Caco-2 (cell line): ENCODE results near the gene CDK15. TPM values are rescaled to one million over a fixed set of nuclear protein-coding genes. Genes with fewer than 3 reads are reported as not detected.

Source experiments
- BruUV-seq: library from RNA; stranded (reverse); fragments of 400-500 nt; replicated peaks from 2 replicates; lab custom pipeline; 2021; lab: Mats Ljungman, UMichigan
- CTCF ChIA-PET: fragments of 300-600 bp; sonication (Branson Sonifier 250); formaldehyde crosslinking; loops from one replicate; lab custom pipeline; 2022; ENCODE audit warnings: antibody characterized with exemption; lab: Charles Lee
- POLR2A ChIA-PET: fragments of 300-600 bp; sonication (Branson Sonifier 250); formaldehyde crosslinking; loops from one replicate; lab custom pipeline; 2022; ENCODE audit warnings: antibody characterized with exemption; lab: Charles Lee
- DNase-seq, 2 experiments: peaks; one replicate each; pipeline versions ENCODE4 v3.0.0 to v3.0.0-alpha.2; 2020 to 2022
- H3K27me3 ChIP-seq: replicated peaks from 2 replicates; pipeline ENCODE4 v1.6.0; 2011; ENCODE audit warnings: low read length; ENCODE audit not compliant: control insufficient read depth, insufficient read depth
- H3K36me3 ChIP-seq: 2 replicates; pipeline ENCODE4 v1.5.1; 2011; ENCODE audit warnings: low read length; ENCODE audit not compliant: control insufficient read depth, insufficient read depth
- H3K4me1 ChIP-seq: fragments of 250-450 bp; sonication (Bioruptor Pico); 2 replicates; pipeline ENCODE4 v1.5.1; 2020; ENCODE audit warnings: mild to moderate bottlenecking
- H3K4me3 ChIP-seq: 2 replicates; pipeline ENCODE4 v1.5.1; 2011; ENCODE audit warnings: low read depth, mild to moderate bottlenecking, control low read depth, low read length
- H3K9me3 ChIP-seq: fragments of 250-450 bp; sonication (Bioruptor Pico); 2 replicates; pipeline ENCODE4 v1.5.1; 2020; ENCODE audit warnings: mild to moderate bottlenecking, moderate library complexity
- H3K27ac Mint-ChIP-seq: one replicate; pipeline ENCODE4 v1.8.0; 2022; ENCODE audit warnings: mixed read lengths; ENCODE audit not compliant: unreplicated experiment
- H3K27me3 Mint-ChIP-seq: one replicate; pipeline ENCODE4 v1.8.0; 2022; ENCODE audit warnings: mixed read lengths; ENCODE audit not compliant: insufficient read depth, unreplicated experiment
- H3K36me3 Mint-ChIP-seq: one replicate; pipeline ENCODE4 v1.8.0; 2022; ENCODE audit warnings: mild to moderate bottlenecking, mixed read lengths; ENCODE audit not compliant: insufficient read depth, unreplicated experiment
- H3K4me1 Mint-ChIP-seq: one replicate; pipeline ENCODE4 v1.8.0; 2022; ENCODE audit warnings: low read depth, mixed read lengths; ENCODE audit not compliant: unreplicated experiment
- H3K4me3 Mint-ChIP-seq: one replicate; pipeline ENCODE4 v1.8.0; 2022; ENCODE audit warnings: mild to moderate bottlenecking, moderate library complexity, mixed read lengths; ENCODE audit not compliant: unreplicated experiment
- H3K9me3 Mint-ChIP-seq: one replicate; pipeline ENCODE4 v1.8.0; 2022; ENCODE audit warnings: mixed read lengths; ENCODE audit not compliant: unreplicated experiment
- CTCF ChIP-seq, 2 experiments: fragments of 200-600 bp in 1 of 2; IDR thresholded peaks; 1 replicate in 1 of 2; 2 replicates in 1 of 2; pipeline versions ENCODE4 v1.5.1 to v1.8.0; 2011 to 2022; ENCODE audit warnings: antibody characterized with exemption in 1 of 2, control low read depth in 1 of 2, inconsistent platforms in 1 of 2, low read depth in 1 of 2, low read length in 1 of 2, mild to moderate bottlenecking in 1 of 2, moderate library complexity in 1 of 2; ENCODE audit not compliant: insufficient read depth in 1 of 2, severe bottlenecking in 1 of 2, unreplicated experiment in 1 of 2
- intact Hi-C: fragments of 100-400 bp; cut with micrococcal nuclease; formaldehyde crosslinking; loops from one replicate; pipeline ENCODE4 v1.10.0; 2022; ENCODE audit not compliant: unreplicated experiment
- total RNA-seq: library from RNA; stranded (reverse); gene quantifications from 2 replicates; pipeline ENCODE4 v1.2.3, GENCODE V29; 2022

The CDK15 gene
- total RNA-seq, 1 experiment from 2014 or later = not detected

- no TSS peak for BruUV-seq
- Mint-ChIP-seq H3K4me3 (no peak overlapping the region), H3K27ac (no peak overlapping the region), H3K9me3 (no peaks in the 10 kb centered on the region), H3K4me1 (peaks cover 5% of the 10 kb centered on the region), H3K36me3 (no peaks in the 10 kb centered on the region), H3K27me3 (no peaks in the 10 kb centered on the region)
- no peak for TF ChIP-seq CTCF (IDR thresholded peaks at IDR 0.05; ENCODE audit: insufficient read depth in 1 of 2, low read depth in 1 of 2, low read length in 1 of 2, severe bottlenecking in 1 of 2, unreplicated experiment in 1 of 2)
- no peaks in the 10 kb centered on the region for H3K9me3 ChIP-seq
- no peaks in the 10 kb centered on the region for H3K36me3 ChIP-seq
- H3K4me3 ChIP-seq = no peak overlapping the region
- DNase-seq = no peak
- ChIA-PET POLR2A (no interaction called here), CTCF (no interaction called here)
- no peaks in the 10 kb centered on the region for H3K27me3 ChIP-seq
- H3K4me1 ChIP-seq = 0 out of 2 replicates have a peak, but pooled peaks cover 3% of the 10 kb centered on the region
- intact Hi-C loops = no loop called here
Observed at GRCh38 chr2:201901786-201902185, 95.4 kb downstream of the CDK15 start.

- CTCF ChIA-PET = no interaction called here
- DNase-seq = no peak
- H3K27ac Mint-ChIP-seq = no peak overlapping the region
- intact Hi-C loops = loop anchor here (5.0 kb wide), 1 partner anchor 128 kb away; the partner anchor contains the start of gene FZD7
- H3K36me3 Mint-ChIP-seq = no peaks in the 10 kb centered on the region
- TF ChIP-seq CTCF (IDR thresholded peaks at IDR 0.05; ENCODE audit: insufficient read depth in 1 of 2, low read depth in 1 of 2, low read length in 1 of 2, severe bottlenecking in 1 of 2, unreplicated experiment in 1 of 2) = no peak
- H3K4me3 ChIP-seq = no peak overlapping the region
- no peaks in the 10 kb centered on the region for H3K27me3 Mint-ChIP-seq
- peaks cover 30% of the 10 kb centered on the region for H3K4me1 ChIP-seq
- H3K36me3 ChIP-seq = no peaks in the 10 kb centered on the region
- no peak overlapping the region for H3K4me3 Mint-ChIP-seq
- no TSS peak for BruUV-seq
- no peaks in the 10 kb centered on the region for H3K9me3 Mint-ChIP-seq
- H3K4me1 Mint-ChIP-seq = peaks cover 17% of the 10 kb centered on the region
- no peaks in the 10 kb centered on the region for H3K9me3 ChIP-seq
- H3K27me3 ChIP-seq = no peaks in the 10 kb centered on the region
- POLR2A ChIA-PET = no interaction called here
Observed at GRCh38 chr2:201904538-201905420, 98.4 kb downstream of the CDK15 start.

- H3K27me3 Mint-ChIP-seq = no peaks in the 10 kb centered on the region
- Histone ChIP-seq H3K4me3 (no peak overlapping the region), H3K4me1 (peaks cover 52% of the 10 kb centered on the region), H3K9me3 (no peaks in the 10 kb centered on the region), H3K36me3 (no peaks in the 10 kb centered on the region), H3K27me3 (no peaks in the 10 kb centered on the region)
- H3K4me3 Mint-ChIP-seq = no peak overlapping the region
- no peak overlapping the region for H3K27ac Mint-ChIP-seq
- CTCF ChIA-PET = no interaction called here
- BruUV-seq = no TSS peak
- H3K9me3 Mint-ChIP-seq = no peaks in the 10 kb centered on the region
- TF ChIP-seq CTCF (IDR thresholded peaks at IDR 0.05; ENCODE audit: insufficient read depth in 1 of 2, low read depth in 1 of 2, low read length in 1 of 2, severe bottlenecking in 1 of 2, unreplicated experiment in 1 of 2) = no peak
- H3K36me3 Mint-ChIP-seq = no peaks in the 10 kb centered on the region
- peaks cover 36% of the 10 kb centered on the region for H3K4me1 Mint-ChIP-seq
- POLR2A ChIA-PET = interaction anchor here (0.6 kb wide), 1 partner anchor 126 kb away, joined by 3 read pairs; no protein-coding TSS in a partner anchor
- intact Hi-C loops = loop anchor here (5.0 kb wide), 1 partner anchor 125 kb away; the partner anchor contains the start of gene FZD7
- no peak for DNase-seq
Observed at GRCh38 chr2:201906777-201907562, 100.6 kb downstream of the CDK15 start.
